GM12864 (cell line): ENCODE results near the gene ALOX5AP.

Experiments
- DNase-seq: peaks from one replicate; pipeline ENCODE4 v3.0.0-alpha.2; 2011; ENCODE audit warnings: low read depth
- H3K4me3 ChIP-seq: 2 replicates; pipeline ENCODE4 v1.5.1; 2011; ENCODE audit warnings: mild to moderate bottlenecking, low read depth, low read length, control low read depth
- CTCF ChIP-seq: IDR thresholded peaks from 2 replicates; pipeline ENCODE4 v1.5.1; 2011; ENCODE audit warnings: low read depth, mild to moderate bottlenecking, moderate library complexity, low read length, control low read depth, inconsistent platforms; ENCODE audit errors: missing control alignments

Gene ALOX5AP

GRCh38 chr13:30789166-30789862, 54.0 kb downstream of the ALOX5AP start:
- TF ChIP-seq CTCF, result no peak
- H3K4me3 ChIP-seq, result no peak overlapping the region
- DNase-seq, result no peak

- no peak overlapping the region for H3K4me3 ChIP-seq
- TF ChIP-seq CTCF, result no peak
- no peak for DNase-seq
Measured at GRCh38 chr13:30790592-30790991, 55.2 kb downstream of the ALOX5AP start.

GRCh38 chr13:30791354-30792001, 56.1 kb downstream of the ALOX5AP start:
- no peak for TF ChIP-seq CTCF
- H3K4me3 ChIP-seq, result no peak overlapping the region
- no peak for DNase-seq

- TF ChIP-seq CTCF, result no peak
- no peak overlapping the region for H3K4me3 ChIP-seq
- DNase-seq, result no peak
Measured at GRCh38 chr13:30792285-30793000, 57.1 kb downstream of the ALOX5AP start.

GRCh38 chr13:30796132-30796572, 60.8 kb downstream of the ALOX5AP start:
- no peak overlapping the region; the same call in 1 of the 2 replicates for H3K4me3 ChIP-seq
- no peak for DNase-seq

More at GRCh38 chr13:30796132-30796572, 60.8 kb downstream of the ALOX5AP start:
- no peak for TF ChIP-seq CTCF
